ENCODE results near the gene PAK4.
"Not testable (repeated sequence)": the region's sequence is repeated elsewhere in the genome, so short reads cannot be mapped to it uniquely, and the experiment has no call there.

Gene PAK4

GRCh38 chr19:39215323-39215722 lies 89.7 kb downstream of the PAK4 start:
- DNase-seq = not testable (repeated sequence)

- no peak for DNase-seq
Measured at GRCh38 chr19:39217094-39217493, 91.5 kb downstream of the PAK4 start.

GRCh38 chr19:39218230-39219007 lies 92.8 kb downstream of the PAK4 start:
- no peak for DNase-seq

- DNase-seq = not testable (repeated sequence)
Measured at GRCh38 chr19:39219108-39219507, 93.5 kb downstream of the PAK4 start.

- no peak for DNase-seq
Measured at GRCh38 chr19:39223703-39224279, 98.2 kb downstream of the PAK4 start.

- no peak for DNase-seq
Measured at GRCh38 chr19:39224910-39225309, 99.3 kb downstream of the PAK4 start.

All from NCI-H1436 (cell line).